Suppressor macrophage treated with lipopolysaccharide for 4 hours (primary cell): ENCODE results near the gene DLG2.
"Not testable (repeated sequence)": the region's sequence is repeated elsewhere in the genome, so short reads cannot be mapped to it uniquely, and the experiment has no call there.

ENCODE experiments used
- DNase-seq: peaks from one replicate; pipeline ENCODE4 v3.0.0-alpha.2; 2020

DLG2 gene

DNA sequence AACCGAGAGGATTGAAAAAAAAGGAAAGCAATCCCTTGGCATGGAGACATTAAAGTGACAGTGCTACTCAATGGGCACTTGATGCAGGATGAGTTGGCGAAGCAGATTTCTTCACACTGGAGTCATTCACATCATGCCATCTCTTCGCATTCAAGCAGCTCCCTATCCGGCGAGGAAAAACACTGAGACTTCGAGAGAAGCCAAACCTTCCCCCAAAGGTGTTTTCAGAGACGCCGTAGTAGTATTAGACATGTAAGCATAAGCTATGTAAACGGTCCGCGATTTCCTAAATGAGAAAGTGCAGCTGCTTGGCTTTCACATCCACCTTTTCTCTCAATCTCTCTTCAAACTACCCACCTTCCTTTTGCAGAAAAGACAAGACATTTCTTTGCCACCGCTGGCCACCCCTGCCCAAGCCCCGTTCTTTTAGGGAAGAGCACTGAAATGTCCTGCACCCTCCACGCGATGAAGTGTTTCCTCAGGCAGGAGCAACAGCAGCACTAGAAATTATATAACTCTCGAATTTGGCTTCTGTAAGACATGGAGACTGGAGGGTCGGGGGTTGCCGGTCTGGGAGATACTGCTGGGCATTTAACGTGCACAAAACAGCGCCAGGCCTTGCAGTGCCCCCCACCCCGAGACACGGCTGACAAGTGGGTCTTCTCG lies at the start of gene DLG2:
Gene DLG2, minus strand, starts transcription at position 13 of the 666 bp plus-strand sequence.
- peak; percentile 40 for DNase-seq

DNA sequence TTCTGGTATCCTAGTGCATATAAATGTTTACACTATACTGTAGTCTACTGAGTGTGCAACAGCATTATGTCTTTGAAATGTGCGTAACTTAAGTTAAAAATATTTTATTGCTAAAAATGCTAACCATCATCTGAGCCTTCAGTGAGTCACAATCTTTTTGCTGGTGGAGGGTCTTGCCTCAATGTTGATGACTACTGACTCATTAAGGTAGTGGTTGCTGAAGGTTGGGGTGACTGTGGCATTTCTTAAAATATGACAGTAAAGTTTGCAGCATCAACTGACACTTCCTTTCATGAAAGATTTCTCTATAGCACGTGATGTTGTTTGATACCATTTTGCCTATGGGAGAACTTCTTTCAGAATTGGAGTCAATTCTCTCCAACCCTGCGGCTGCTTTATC lies 46.2 kb upstream of the DLG2 start:
- no peak for DNase-seq

DNA sequence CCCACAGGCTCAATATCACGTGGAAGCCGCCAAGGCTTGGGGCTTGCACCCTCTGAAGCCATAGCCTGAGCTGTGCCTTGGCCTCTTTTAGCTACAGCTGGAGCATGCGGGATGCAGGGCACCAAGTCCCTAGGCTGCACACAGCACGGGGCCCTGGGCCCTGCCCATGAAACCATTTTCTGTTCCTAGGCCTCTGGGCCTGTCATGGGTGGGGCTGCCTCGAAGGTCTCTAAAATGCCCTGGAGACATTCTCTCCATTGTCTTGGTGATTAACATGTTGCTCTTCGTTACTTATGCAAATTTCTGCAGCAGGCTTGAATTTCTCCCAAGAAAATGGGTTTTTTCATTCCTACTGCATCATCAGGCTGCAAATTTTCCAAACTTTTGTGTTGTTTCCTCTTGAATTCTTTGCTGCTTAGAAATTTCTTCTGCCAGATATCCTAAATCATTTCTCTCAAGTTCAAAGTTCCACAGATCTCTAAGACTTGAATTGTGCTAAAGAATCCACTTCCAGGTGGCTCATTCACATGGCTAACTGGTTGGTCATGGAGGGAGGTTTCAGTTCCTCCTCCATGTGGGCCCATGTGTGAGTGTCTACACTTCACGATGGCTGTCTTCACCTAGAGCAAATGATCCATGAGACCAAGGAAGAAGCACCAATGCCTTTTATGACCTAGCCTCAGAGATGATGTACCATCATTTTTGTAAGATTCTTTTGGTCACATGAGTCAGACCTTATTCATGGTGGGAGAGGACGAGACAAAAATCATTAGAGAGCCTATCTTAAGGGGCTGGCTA lies 45.2 kb upstream of the DLG2 start:
- DNase-seq: no peak

DNA sequence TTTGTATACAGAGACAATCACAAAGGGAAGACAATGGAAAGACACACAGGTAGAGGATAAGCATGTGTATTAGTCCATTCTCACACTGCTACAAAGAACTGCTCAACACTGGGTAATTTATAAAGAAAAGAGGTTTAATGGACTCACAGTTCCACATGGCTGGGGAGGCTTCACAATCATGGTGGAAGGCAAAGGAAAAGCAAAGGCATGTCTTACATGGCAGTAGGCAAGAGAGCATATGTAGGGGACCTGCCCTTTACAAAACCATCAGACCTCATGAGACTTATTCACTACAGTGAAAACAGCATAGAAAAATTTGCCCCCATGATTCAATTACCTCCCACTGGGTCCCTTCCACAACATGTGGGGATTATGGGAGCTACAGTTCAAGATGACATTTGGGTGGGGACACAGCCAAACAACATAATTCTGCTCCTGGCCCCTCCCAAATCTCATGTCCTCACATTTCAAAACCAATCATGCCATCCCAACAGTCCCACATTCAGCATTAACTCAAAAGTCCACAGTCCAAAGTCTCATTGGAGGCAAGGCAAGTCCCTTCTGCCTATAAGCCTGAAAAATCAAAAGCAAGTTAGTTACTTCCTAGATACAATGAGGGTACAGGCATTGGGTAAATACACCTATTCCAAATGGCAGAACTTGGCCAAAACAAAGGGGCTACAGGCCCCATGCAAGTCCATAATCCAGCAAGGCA lies 44.0 kb upstream of the DLG2 start:
- not testable (repeated sequence) for DNase-seq

DNA sequence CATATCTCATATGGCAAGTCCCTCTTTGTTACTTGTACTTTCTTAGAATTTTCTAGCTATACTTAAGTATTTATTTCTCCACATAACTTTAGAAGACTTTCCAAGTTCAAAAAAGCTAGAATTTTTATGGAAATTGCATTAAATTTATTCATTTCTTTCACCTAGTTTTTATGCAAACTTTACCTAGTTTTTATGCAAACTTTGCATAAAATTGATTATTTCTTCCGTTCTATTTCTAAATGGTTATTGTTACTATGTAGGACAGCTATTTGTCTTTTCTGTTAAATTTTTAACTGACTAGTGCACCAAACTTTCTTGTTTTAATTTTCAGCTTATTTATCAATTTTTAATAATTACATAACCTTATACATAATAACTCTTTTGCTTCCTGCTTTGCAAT lies 41.0 kb upstream of the DLG2 start:
- DNase-seq: no peak

DNA sequence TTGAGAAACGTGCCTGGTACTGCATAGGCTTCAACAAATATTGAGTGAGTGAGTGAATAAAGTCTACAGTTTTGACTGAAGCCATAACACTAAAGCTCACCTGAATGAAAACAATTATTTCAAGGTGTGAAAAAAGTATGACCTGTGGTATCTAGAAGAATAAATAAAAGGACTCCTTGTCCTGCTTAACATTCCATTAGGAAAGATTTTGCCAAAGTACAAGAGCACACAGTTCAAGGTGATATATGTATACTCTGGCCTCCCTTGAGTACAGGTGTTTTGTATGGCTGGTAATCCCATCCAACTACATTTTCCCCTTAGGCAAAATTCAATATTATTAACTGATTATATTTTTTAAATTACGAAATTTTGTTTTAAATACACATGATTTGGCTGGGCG lies 39.5 kb upstream of the DLG2 start:
- DNase-seq: no peak

DNA sequence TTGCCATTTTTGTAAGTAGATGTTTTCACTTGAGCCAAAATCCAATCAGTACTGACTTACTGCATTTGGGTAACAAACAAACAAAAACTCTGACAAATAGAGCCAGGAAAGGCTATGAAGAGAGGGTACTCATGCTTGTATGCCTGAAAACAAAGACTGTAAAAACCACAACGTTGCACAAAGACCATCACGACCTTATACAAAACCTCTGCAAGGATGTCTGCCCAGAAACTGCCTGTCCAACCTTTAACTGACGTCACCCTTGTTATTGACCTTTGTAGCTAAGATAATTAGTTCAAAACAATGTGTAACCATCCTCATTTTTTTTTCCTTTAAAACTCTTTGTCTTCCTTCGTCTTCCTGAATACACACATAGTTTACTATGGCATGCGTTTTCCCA lies 38.6 kb upstream of the DLG2 start:
- no peak for DNase-seq

DNA sequence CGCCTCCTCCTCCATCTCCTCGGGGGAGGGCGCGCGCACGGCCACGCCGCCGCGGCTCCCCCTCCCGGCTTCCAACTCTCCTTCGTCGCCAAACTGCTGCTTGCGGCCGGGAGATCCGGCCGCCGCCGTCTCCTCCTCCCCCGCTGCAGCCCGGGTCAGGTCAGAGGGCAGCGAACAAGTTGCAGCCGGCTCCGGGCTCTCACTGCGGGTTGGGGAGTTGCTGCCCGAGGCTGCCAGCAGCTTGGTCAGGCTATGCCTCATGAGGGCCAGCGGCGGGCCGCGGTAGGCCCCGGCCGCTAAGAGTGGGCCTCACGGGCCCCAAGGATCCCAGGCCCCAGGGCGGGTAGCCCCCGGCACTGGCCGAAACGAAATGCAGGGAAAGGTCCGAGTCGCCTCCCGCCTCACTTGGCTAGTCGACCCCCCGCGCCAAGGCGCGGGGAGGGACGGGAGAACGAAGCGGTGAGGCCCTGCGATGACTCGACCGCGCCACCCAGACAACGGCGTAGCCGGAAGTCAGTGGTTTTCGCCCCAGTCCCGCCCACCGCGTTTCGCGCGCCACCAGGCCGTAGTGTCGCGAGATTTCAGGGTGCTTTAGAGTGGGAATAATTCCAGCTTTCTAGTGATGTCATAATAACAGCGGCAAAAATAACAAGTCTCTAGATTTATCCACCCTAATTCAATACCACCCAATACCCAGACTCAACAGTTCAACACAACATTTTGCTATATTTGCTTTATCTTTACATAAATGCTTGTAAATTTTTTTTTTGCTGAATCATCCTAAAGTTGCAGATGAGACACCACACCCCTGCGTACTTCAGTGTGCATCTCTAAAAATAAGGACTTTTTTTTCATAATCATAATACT lies 37.7 kb upstream of the DLG2 start, which contains the start of gene CREBZF:
Gene CREBZF, minus strand, starts transcription at position 515 of the 867 bp plus-strand sequence. Its CDS starts 254 bp downstream, at position 261.
- DNase-seq: peak; percentile 98

DNA sequence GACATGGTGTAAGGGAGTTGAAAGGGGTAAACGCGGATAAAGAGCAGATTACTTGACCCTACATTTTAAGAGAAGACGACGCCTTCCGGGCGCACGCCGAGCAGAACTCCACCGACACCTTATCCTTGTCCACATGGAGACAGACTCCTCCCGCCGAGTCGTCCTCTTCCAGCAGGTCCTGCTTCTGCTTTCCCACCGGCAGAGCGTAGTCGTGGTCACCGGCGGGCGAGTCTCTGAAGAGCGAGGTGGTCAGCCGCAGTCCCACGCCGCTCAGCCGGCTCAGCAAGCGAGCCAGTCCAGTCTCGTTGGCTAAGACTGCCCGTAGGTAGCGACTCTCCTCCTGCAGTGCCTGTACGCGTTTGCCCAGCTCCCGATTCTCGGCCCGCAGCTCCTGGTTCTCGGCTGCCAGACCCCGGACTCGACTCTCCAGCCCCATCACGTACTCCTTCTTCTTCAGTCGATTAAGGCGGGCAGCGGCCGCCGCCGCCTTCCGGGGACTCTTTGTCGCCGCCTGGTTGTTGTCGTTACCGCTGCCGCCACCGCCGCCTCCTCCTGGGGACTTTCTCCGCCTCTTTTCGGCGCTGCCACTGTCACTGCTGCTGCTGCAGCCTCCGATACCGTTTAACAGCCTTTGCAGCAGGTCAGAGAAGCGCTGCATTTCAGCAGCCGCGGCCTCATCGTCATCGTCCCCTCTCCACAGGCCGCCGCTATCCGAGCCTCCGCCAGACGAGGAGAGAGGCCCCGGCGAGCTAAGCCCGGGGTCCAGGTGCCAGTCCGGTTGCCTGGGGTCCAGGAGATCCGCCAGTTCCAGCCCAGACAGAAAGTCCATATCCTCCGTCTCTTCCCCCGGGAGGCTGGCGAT lies 36.8 kb upstream of the DLG2 start:
- DNase-seq: peak; percentile 85

DNA sequence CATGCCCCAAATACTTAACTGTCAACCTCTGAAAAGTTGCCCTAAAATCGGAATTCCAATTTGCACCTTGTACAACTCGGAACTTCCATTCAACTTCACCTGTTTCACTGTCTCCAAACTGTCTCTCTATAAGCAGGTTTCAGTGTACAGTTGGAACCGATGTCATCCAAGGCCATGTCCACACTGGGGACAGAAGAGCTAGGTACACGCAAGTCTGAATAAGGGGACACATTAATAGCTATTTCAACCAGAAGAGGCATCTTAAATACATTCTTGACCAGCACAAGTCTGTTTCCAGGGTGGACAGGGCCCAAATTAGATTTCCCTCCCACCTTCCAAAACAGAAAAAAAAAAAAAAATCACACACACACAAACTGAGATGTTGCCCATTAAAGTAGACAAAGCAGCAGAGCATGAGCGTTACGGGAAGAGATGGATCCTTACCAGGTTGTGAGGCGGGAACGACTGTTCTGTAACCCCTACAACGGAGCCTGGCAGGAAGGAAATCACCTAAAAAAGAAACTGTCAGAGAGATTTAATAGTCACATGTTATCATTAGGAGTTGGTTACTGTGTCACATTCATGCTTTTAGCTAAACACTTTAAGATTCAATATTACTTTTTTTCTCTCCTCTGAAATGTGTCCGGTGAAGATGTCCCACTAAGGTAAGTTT lies 36.1 kb upstream of the DLG2 start:
- DNase-seq: peak; percentile 19

DNA sequence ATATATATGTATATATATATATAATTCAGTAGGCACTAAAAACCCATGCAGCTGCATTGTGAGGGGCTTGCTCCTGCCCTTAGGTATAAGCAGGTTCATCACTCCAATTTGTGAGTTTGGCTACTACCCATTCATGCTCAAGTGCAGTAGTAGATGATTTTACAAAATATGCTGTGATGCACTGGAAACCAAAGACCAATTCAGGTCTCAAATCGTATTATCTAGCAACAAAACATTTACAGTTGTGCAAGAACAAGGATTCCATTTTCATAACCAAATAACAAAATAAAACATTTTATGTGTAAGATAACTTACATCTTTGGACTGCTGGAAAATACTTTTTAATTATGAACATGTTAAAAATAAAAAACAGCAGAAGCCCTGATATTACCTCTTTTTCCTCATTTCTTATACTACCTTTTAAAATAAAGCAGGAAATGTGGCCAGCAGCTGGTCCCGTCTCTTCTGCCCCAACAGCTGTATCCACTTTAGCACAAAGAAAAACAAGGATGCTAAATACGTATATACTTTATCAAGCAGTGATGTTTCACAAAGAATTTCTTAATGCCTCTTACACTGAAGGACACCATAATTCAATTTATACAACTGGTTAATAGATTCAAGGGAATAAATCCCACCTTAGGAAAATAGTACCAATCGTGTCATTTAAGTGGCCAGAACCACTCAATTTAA lies 35.0 kb upstream of the DLG2 start:
- DNase-seq: no peak

DNA sequence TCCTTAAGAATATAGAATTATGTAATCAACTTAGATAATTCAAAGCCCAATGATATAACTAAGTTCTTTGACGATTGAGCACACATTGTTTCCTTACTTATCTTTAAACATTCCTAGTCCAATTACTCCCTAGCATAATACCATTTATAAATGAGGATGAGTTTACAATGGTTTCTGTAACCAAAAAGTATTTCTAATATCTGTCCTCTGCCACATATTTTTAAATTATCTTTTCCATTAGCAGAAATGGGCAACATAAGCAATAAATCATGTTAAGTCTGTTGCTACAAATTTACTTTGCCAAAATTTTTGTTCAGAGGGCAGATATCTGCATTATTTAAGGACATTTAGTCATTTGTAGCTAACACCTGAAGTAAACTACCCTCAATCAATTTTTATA lies 31.0 kb upstream of the DLG2 start:
- DNase-seq: no peak

DNA sequence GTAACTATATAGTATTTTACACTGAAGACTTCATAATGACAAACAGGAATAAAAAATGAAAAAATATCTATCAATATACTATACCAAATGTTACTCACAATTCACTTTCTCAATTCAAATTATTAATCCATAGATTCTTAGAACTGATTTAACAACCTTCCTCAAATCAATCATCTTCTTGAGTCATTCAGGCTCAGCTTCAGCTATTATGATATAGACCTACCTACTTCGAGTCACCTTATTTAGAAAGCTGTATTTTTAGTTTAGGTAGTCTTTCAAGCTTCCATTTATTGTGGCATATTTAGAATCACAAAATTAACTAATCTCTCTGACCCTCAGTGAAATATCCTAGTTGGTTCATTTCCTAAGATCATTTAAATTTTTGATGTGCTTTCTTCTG lies 29.6 kb upstream of the DLG2 start:
- no peak for DNase-seq

DNA sequence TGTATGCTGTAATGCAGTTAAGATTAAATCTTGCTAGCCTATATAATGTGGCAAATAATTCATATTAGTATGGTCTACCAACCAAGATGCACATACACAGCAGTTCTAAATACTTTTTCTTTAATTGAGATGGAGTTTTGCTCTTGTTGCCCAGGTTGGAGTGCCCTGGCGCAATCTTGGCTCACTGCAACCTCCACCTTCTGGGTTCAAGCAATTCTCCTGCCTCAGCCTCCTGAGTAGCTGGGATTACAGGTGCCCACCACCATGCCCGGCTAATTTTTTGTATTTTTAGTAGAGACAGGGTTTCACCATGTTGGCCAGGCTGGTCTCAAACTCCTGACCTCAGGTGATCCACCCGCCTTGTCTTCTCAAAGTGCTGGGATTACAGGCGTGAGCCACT lies 27.2 kb upstream of the DLG2 start:
- DNase-seq: not testable (repeated sequence)

DNA sequence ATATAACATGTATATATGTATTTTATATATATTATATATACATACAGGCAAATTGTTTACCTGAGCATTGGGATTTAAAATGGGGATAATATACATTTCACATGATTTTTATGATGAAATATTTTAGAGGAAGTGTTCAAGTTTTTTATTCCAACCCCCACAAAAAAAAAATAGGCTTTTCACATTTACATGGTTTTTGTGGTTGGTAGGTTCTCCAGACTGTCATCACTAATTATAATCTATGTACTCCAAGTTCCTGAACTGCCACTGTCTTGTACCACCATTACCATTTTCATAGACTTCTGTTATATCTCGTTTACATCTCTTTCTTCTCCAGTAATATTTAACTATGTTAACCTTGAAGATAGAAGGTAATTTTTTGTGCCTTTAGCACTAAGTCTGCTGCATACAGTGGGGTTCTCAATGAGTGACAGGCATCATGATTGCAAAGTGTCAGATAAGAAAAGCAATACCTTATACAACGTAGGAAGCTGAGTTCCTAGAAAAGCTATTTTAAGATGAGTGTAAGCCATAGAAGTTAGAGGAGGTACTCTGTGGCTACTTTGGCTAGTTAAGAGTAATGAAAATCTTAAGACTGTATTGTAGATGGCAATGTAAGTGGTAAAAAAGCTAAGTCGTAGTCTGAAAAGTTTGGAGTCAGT lies 25.8 kb upstream of the DLG2 start:
- DNase-seq: no peak

DNA sequence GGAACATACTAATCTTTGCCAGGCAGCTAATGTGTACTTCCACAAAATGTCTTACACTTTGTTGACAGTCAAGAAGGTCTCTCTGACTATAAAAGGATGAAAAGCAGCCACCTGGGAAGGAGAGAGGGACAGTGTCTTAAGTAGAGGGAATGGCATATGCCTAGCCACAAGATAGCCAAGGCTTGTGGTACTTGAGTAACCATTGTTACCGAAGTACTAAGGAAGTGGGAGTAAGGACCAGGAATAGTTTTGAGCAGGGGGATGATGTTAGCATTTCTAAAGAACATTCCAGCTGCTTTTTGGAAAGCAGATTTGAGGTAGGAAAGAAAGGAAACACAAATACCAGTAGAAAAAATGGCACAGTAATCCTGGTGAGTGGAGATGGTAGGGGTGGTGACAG lies 24.0 kb upstream of the DLG2 start:
- no peak for DNase-seq

DNA sequence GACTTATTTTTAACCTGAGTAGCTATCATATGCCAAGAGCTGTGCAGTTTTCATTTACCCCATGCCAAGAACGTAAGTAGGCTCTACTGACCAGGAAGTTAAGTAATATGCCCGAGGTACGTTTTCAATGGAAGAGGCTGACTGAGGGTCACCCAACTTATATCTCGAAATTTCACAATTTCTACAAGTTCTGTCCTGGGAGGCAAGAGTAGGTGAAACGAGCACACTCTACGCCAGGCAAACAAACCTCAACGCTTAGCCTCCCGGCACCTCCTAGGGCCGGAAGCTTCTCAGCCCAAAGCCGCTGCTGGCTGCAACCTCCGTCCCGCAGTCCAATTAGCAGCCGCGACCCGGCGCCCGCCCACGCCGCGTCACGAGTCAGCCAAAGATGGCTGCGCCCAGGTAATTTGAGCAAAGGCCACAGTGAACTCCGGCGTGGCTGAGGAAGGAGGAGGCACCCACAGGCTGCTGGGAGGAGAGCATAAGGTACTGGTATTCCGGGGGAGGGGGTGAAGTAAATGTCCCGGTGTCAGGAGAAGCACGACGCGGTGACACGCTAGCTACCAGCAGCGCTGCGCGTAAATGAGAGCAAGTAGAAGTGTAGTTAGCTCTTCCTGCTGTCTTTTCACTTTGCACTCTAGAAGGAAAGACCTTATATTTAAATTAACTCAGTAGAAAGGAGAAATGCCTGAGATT lies 20.6 kb upstream of the DLG2 start, which contains the start of gene TMEM126A:
Gene TMEM126A, plus strand, starts transcription at position 364 of the 696 bp plus-strand sequence. CDS start 2,289 bp downstream, outside the sequence.
- peak; percentile 89 for DNase-seq

DNA sequence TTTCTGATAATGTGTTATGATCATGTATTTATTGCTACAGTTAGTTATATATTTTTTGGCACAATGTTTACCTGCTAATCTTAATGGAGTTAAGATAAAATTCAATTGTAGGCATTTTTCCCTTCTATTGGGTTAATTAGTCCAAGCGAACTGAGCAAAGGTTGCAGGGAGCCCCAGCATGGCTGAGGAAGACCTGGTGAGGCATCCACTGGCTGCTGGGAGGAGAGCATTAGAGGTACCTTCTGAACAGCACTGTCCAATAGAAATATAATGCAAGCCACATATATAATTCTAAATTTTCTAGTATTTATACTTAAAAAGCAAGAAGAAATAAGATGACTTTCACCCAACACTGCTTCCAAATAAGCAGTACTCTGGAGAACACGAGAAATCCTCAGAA lies 19.9 kb upstream of the DLG2 start:
- DNase-seq: no peak

DNA sequence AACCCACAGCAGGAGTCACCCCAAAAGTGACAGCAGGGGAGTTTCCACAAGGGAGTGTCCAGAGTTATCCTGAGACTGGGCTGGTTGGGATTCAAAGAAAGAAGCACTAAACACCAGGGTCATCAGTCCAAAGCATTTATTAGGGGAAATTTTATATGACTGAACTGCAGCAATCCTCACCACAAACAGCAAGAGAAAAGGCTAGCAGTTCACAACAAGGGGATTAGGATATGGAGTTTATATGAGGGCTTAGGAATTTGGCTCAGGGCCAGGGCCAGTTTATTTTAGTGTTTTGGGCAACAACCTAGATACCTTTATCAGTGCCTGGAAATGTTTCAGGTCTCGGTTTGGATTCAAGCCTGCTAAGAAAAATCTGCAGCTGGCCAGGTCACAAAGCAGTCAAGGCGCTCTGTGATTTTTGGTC lies 16.1 kb upstream of the DLG2 start:
- peak; percentile 59 for DNase-seq
